A549 (cell line): ENCODE measurements around the gene ALDH3B2. TPM values are rescaled to one million over a fixed set of nuclear protein-coding genes. Genes with fewer than 3 reads are reported as not detected.

ENCODE experiments used
- ATAC-seq, 2 experiments: fragments of 200-7000 bp in 1 of 2; fragments of >200 bp in 1 of 2; cut with Nextera tagmentation in 1 of 2; cut with Tn5 transposase in 1 of 2; 3 replicates each; pipeline versions ENCODE4 v1.8.0 to v1.9.1; 2018 to 2020; ENCODE audit warnings: mild to moderate bottlenecking in 1 of 2, moderate library complexity in 1 of 2
- CTCF ChIA-PET: fragments of 300-600 bp; sonication (Branson Sonifier 250); formaldehyde crosslinking; extraction: SDS; loops from one replicate; lab custom pipeline; 2021; ENCODE audit warnings: antibody characterized with exemption, inconsistent platforms; lab: Yijun Ruan, JAX
- POLR2A ChIA-PET: fragments of 350-600 bp; formaldehyde crosslinking; extraction: SDS; loops from one replicate; lab custom pipeline; 2021; ENCODE audit warnings: antibody characterized with exemption, inconsistent platforms; lab: Yijun Ruan, JAX
- DNase-seq, 2 experiments: peaks; one replicate each; pipeline versions ENCODE4 v3.0.0 to v3.0.0-alpha.2; 2011 to 2016; ENCODE audit warnings: low read depth in 1 of 2, low spot score in 1 of 2
- FAIRE-seq: peaks from 2 replicates; lab custom pipeline; 2011; peaks lifted over from hg19 to GRCh38; lab: Jason Lieb, UNC
- H3K27ac ChIP-seq, 2 experiments: fragments of >200 bp; sonication (Bioruptor Twin); formaldehyde crosslinking; 3 replicates each; pipeline ENCODE4 v1.5.1; 2016 to 2017
- H3K4me1 ChIP-seq: fragments of >200 bp; sonication (Bioruptor Twin); formaldehyde crosslinking; 3 replicates; pipeline ENCODE4 v1.6.1; 2016
- H3K4me2 ChIP-seq: fragments of >200 bp; sonication (Bioruptor Twin); formaldehyde crosslinking; 3 replicates; pipeline ENCODE4 v1.6.1; 2016
- H3K4me3 ChIP-seq: fragments of >200 bp; sonication (Bioruptor Twin); formaldehyde crosslinking; 3 replicates; pipeline ENCODE4 v1.5.1; 2016
- H3K9me3 ChIP-seq: fragments of >200 bp; sonication (Bioruptor Twin); formaldehyde crosslinking; 3 replicates; pipeline ENCODE4 v1.6.1; 2016
- BHLHE40 ChIP-seq: IDR thresholded peaks from 2 replicates; pipeline ENCODE4 v1.6.1; 2012; ENCODE audit warnings: low read depth, low read length, inconsistent platforms
- CBX2 ChIP-seq: fragments of 200-600 bp; sonication (generic); IDR thresholded peaks from 2 replicates; pipeline ENCODE4 v1.6.1; 2016; ENCODE audit warnings: low read depth, mild to moderate bottlenecking, borderline replicate concordance
- CEBPB ChIP-seq, 2 experiments: fragments of >200 bp in 1 of 2; sonication (Bioruptor Twin) in 1 of 2; formaldehyde crosslinking in 1 of 2; IDR thresholded peaks; 2 replicates each; pipeline ENCODE4 v1.6.1; 2012 to 2016
- CHD4 ChIP-seq: fragments of 200-600 bp; sonication (generic); IDR thresholded peaks from 2 replicates; pipeline ENCODE4 v1.6.1; 2016; ENCODE audit warnings: antibody characterized with exemption, mild to moderate bottlenecking, borderline replicate concordance
- E2F6 ChIP-seq: IDR thresholded peaks from 2 replicates; pipeline ENCODE4 v1.6.1; 2012; ENCODE audit warnings: low read depth, borderline replicate concordance
- HMGXB4 ChIP-seq: fragments of 250-450 bp; sonication (Bioruptor Pico); IDR thresholded peaks from 2 replicates; pipeline ENCODE4 v1.5.0; 2021; ENCODE audit warnings: mild to moderate bottlenecking, moderate library complexity, borderline replicate concordance
- HOXA7 ChIP-seq: fragments of 250-450 bp; sonication (Bioruptor Pico); IDR thresholded peaks from 2 replicates; pipeline ENCODE4 v1.5.0; 2020; ENCODE audit warnings: mild to moderate bottlenecking, moderate library complexity
- JUN ChIP-seq, 2 experiments: fragments of >200 bp; sonication (Bioruptor Twin); formaldehyde crosslinking; IDR thresholded peaks; 2 replicates in 1 of 2; 3 replicates in 1 of 2; pipeline ENCODE4 v1.6.1; 2016 to 2017
- KDM1A ChIP-seq: fragments of 200-600 bp; sonication (generic); IDR thresholded peaks from 2 replicates; pipeline ENCODE4 v1.6.1; 2016; ENCODE audit warnings: low read depth, mild to moderate bottlenecking
- MAFK ChIP-seq: fragments of 450-650 bp; IDR thresholded peaks from 2 replicates; pipeline ENCODE4 v1.6.1; 2014; ENCODE audit not compliant: partially characterized antibody
- MAZ ChIP-seq: fragments of 150-350 bp; IDR thresholded peaks from 2 replicates; pipeline ENCODE4 v1.6.1; 2014; ENCODE audit warnings: antibody characterized with exemption, low read depth, low read length, borderline replicate concordance
- MYC ChIP-seq: IDR thresholded peaks from 2 replicates; pipeline ENCODE4 v1.6.1; 2012; ENCODE audit warnings: mild to moderate bottlenecking, inconsistent platforms, low read length, improper control_type of control experiment, borderline replicate concordance
- NR3C1 ChIP-seq: fragments of >200 bp; sonication (Bioruptor Twin); formaldehyde crosslinking; IDR thresholded peaks from 3 replicates; pipeline ENCODE4 v1.6.1; 2017
- POLR2AphosphoS2 ChIP-seq: conservative IDR thresholded peaks from 2 replicates; pipeline ENCODE4 v1.6.1; 2012; ENCODE audit warnings: low read length, improper control_type of control experiment, inconsistent platforms
- RCOR1 ChIP-seq: fragments of 150-350 bp; IDR thresholded peaks from 2 replicates; pipeline ENCODE4 v1.6.1; 2014; ENCODE audit warnings: antibody characterized with exemption, low read length, low read depth
- TP53 ChIP-seq: fragments of 250-450 bp; sonication (Bioruptor Pico); IDR thresholded peaks from 2 replicates; pipeline ENCODE4 v1.5.0; 2021; ENCODE audit warnings: mild to moderate bottlenecking, moderate library complexity
- ZNF302 ChIP-seq: fragments of 250-450 bp; sonication (Bioruptor Pico); IDR thresholded peaks from 2 replicates; pipeline ENCODE4 v1.9.0; 2021; ENCODE audit warnings: inconsistent platforms, mild to moderate bottlenecking, moderate library complexity
- WGBS: methylation state at CpG from one replicate; pipeline ENCODE4 v1.1.6; 2017; ENCODE audit errors: missing lambda C conversion rate; 5-methylcytosine and 5-hydroxymethylcytosine counted together
- polyA plus RNA-seq, 4 experiments: library from polyadenylated mRNA; depleted of rRNA in 3 of 4; stranded (reverse); fragments of >200 nt; fragmentation: RNase III in 1 of 4; extraction: RNeasy Plus Mini Kit Qiagen cat#74134 plus additional on column Dnase treatment in 1 of 4; gene quantifications; 2 replicates in 3 of 4; 3 replicates in 1 of 4; pipeline ENCODE4 v1.2.3, GENCODE V29; 2011 to 2017
- TF ChIP-seq, protein P1 (sequence below): fragments of >200 bp; sonication (Bioruptor Twin); formaldehyde crosslinking; IDR thresholded peaks from 3 replicates; pipeline ENCODE4 v1.5.1; 2016

The ALDH3B2 gene
- polyA plus RNA-seq, 2 of the 4 experiments (the other 2 are of a cell fraction): not detected

DNA sequence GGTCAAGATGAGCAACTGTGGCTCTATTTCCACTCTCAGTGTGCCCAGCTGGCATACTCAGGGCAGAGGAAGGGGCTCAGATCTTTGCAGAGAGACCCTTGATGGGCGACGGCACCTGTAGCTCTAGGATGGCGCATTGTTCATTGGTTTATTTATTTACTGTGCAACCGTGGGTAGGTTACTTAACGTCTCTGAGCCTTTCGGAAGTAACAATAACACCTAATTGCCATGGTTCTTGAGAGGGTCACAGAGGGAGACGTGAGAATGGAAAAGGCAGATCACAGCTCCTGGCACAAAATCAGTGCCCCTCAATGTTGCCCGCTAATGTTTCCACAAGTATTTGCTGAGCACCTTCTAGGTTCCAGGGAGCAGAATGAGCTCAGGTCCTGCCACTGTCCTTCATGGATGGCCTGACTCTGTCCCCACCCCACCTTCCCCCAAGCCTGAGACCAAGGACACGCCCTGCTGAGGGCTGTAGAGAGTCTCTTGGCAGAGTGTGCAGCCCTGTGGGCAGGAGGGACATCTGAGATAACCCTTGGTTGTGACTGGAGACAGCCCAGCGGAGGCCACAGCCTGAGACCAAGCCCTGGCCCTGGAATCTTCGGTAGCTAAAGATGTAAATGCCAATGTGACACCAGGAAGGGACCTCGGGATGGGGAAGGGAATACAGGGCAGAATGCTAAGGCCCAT lies 780 bp upstream of the ALDH3B2 start (continued):
- no peak for TF ChIP-seq HMGXB4
- TF ChIP-seq CEBPB (IDR thresholded peaks at IDR 0.05): no peak
- no peak for TF ChIP-seq MAZ
- no peak for TF ChIP-seq CBX2
- no peak for TF ChIP-seq KDM1A
- TF ChIP-seq MAFK: no peak
- TF ChIP-seq RCOR1: no peak
- no peak for TF ChIP-seq TP53 (CRISPR knock-in tag)

- FAIRE-seq: no peak
- 39% methylated on average over 8 of the region's 8 CpGs for WGBS
- Histone ChIP-seq H3K4me2 (no peak overlapping the region), H3K27ac (no peak overlapping the region)
- DNase-seq: no peak
- TF ChIP-seq HOXA7 (no peak), MYC (no peak), E2F6 (no peak), POLR2AphosphoS2 (no peak), BHLHE40 (no peak), HMGXB4 (no peak)
- TF ChIP-seq, all 56 proteins: peak for 0
- Histone ChIP-seq H3K4me1 (no peaks in the 10 kb centered on the region), H3K9me3 (peaks cover 10% of the 10 kb centered on the region), H3K4me3 (no peak overlapping the region)
- ChIA-PET CTCF (interaction anchor here (0.6 to 5.9 kb wide), 9 partner anchors 10 to 66 kb away, joined by 3 to 41 read pairs (median 3); partner anchors contain the start of gene NUDT8), POLR2A (no interaction called here)
- ATAC-seq: peak in 1 of 2 experiments; percentile 30; a peak in 1 of 6 replicates
Measured at GRCh38 chr11:67673902-67674301, 521 bp downstream of the ALDH3B2 start.

GRCh38 chr11:67673358-67673757 lies 1.1 kb downstream of the ALDH3B2 start:
- no peak overlapping the region for H3K4me3 ChIP-seq
- H3K9me3 ChIP-seq: peaks cover 10% of the 10 kb centered on the region
- 48% methylated on average over 7 of the region's 7 CpGs for WGBS
- H3K4me2 ChIP-seq: no peak overlapping the region
- DNase-seq (no peak), FAIRE-seq (no peak), ATAC-seq (no peak; a peak in 1 of 6 replicates)
- H3K27ac ChIP-seq: no peak overlapping the region
- ChIA-PET POLR2A (no interaction called here), CTCF (interaction anchor here (1.1 to 5.9 kb wide), 8 partner anchors 11 to 46 kb away, joined by 3 to 41 read pairs (median 4); partner anchors contain the start of gene NUDT8)
- TF ChIP-seq HOXA7: no peak
- H3K4me1 ChIP-seq: no peaks in the 10 kb centered on the region

- H3K9me3 ChIP-seq: peaks cover 7% of the 10 kb centered on the region
- WGBS: 65% methylated on average over 8 of the region's 8 CpGs
- no peak overlapping the region for H3K4me3 ChIP-seq
- ChIA-PET POLR2A (no interaction called here), CTCF (interaction anchor here (0.6 to 5.9 kb wide), 7 partner anchors 13 to 98 kb away, joined by 3 to 41 read pairs (median 3); partner anchors contain the start of gene TBX10)
- no peak overlapping the region for H3K4me2 ChIP-seq
- H3K4me1 ChIP-seq: no peaks in the 10 kb centered on the region
- FAIRE-seq: no peak
- ATAC-seq: no peak
- no peak for DNase-seq
- no peak overlapping the region for H3K27ac ChIP-seq
- TF ChIP-seq ZNF302 (CRISPR knock-in tag) (no peak), NR3C1 (no peak), CHD4 (no peak), JUN (IDR thresholded peaks at IDR 0.05) (no peak), MAFK (no peak)
- TF ChIP-seq, protein P1, sequence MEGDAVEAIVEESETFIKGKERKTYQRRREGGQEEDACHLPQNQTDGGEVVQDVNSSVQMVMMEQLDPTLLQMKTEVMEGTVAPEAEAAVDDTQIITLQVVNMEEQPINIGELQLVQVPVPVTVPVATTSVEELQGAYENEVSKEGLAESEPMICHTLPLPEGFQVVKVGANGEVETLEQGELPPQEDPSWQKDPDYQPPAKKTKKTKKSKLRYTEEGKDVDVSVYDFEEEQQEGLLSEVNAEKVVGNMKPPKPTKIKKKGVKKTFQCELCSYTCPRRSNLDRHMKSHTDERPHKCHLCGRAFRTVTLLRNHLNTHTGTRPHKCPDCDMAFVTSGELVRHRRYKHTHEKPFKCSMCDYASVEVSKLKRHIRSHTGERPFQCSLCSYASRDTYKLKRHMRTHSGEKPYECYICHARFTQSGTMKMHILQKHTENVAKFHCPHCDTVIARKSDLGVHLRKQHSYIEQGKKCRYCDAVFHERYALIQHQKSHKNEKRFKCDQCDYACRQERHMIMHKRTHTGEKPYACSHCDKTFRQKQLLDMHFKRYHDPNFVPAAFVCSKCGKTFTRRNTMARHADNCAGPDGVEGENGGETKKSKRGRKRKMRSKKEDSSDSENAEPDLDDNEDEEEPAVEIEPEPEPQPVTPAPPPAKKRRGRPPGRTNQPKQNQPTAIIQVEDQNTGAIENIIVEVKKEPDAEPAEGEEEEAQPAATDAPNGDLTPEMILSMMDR: no peak
Measured at GRCh38 chr11:67671211-67671520, 3.3 kb downstream of the ALDH3B2 start.
